Caco-2 (cell line): ENCODE measurements around the gene NME5. TPM values are rescaled to one million over a fixed set of nuclear protein-coding genes. Genes with fewer than 3 reads are reported as not detected.

ENCODE experiments used
- BruUV-seq: library from RNA; stranded (reverse); fragments of 400-500 nt; replicated peaks from 2 replicates; lab custom pipeline; 2021; lab: Mats Ljungman, UMichigan
- CTCF ChIA-PET: fragments of 300-600 bp; sonication (Branson Sonifier 250); formaldehyde crosslinking; loops from one replicate; lab custom pipeline; 2022; ENCODE audit warnings: antibody characterized with exemption; lab: Charles Lee
- POLR2A ChIA-PET: fragments of 300-600 bp; sonication (Branson Sonifier 250); formaldehyde crosslinking; loops from one replicate; lab custom pipeline; 2022; ENCODE audit warnings: antibody characterized with exemption; lab: Charles Lee
- DNase-seq, 2 experiments: peaks; one replicate each; pipeline versions ENCODE4 v3.0.0 to v3.0.0-alpha.2; 2020 to 2022
- H3K27me3 ChIP-seq: replicated peaks from 2 replicates; pipeline ENCODE4 v1.6.0; 2011; ENCODE audit warnings: low read length; ENCODE audit not compliant: control insufficient read depth, insufficient read depth
- H3K36me3 ChIP-seq: 2 replicates; pipeline ENCODE4 v1.5.1; 2011; ENCODE audit warnings: low read length; ENCODE audit not compliant: control insufficient read depth, insufficient read depth
- H3K4me1 ChIP-seq: fragments of 250-450 bp; sonication (Bioruptor Pico); 2 replicates; pipeline ENCODE4 v1.5.1; 2020; ENCODE audit warnings: mild to moderate bottlenecking
- H3K4me3 ChIP-seq: 2 replicates; pipeline ENCODE4 v1.5.1; 2011; ENCODE audit warnings: low read depth, mild to moderate bottlenecking, control low read depth, low read length
- H3K9me3 ChIP-seq: fragments of 250-450 bp; sonication (Bioruptor Pico); 2 replicates; pipeline ENCODE4 v1.5.1; 2020; ENCODE audit warnings: mild to moderate bottlenecking, moderate library complexity
- H3K27ac Mint-ChIP-seq: one replicate; pipeline ENCODE4 v1.8.0; 2022; ENCODE audit warnings: mixed read lengths; ENCODE audit not compliant: unreplicated experiment
- H3K27me3 Mint-ChIP-seq: one replicate; pipeline ENCODE4 v1.8.0; 2022; ENCODE audit warnings: mixed read lengths; ENCODE audit not compliant: insufficient read depth, unreplicated experiment
- H3K36me3 Mint-ChIP-seq: one replicate; pipeline ENCODE4 v1.8.0; 2022; ENCODE audit warnings: mild to moderate bottlenecking, mixed read lengths; ENCODE audit not compliant: insufficient read depth, unreplicated experiment
- H3K4me1 Mint-ChIP-seq: one replicate; pipeline ENCODE4 v1.8.0; 2022; ENCODE audit warnings: low read depth, mixed read lengths; ENCODE audit not compliant: unreplicated experiment
- H3K4me3 Mint-ChIP-seq: one replicate; pipeline ENCODE4 v1.8.0; 2022; ENCODE audit warnings: mild to moderate bottlenecking, moderate library complexity, mixed read lengths; ENCODE audit not compliant: unreplicated experiment
- H3K9me3 Mint-ChIP-seq: one replicate; pipeline ENCODE4 v1.8.0; 2022; ENCODE audit warnings: mixed read lengths; ENCODE audit not compliant: unreplicated experiment
- CTCF ChIP-seq, 2 experiments: fragments of 200-600 bp in 1 of 2; IDR thresholded peaks; 1 replicate in 1 of 2; 2 replicates in 1 of 2; pipeline versions ENCODE4 v1.5.1 to v1.8.0; 2011 to 2022; ENCODE audit warnings: antibody characterized with exemption in 1 of 2, control low read depth in 1 of 2, inconsistent platforms in 1 of 2, low read depth in 1 of 2, low read length in 1 of 2, mild to moderate bottlenecking in 1 of 2, moderate library complexity in 1 of 2; ENCODE audit not compliant: insufficient read depth in 1 of 2, severe bottlenecking in 1 of 2, unreplicated experiment in 1 of 2
- intact Hi-C: fragments of 100-400 bp; cut with micrococcal nuclease; formaldehyde crosslinking; loops from one replicate; pipeline ENCODE4 v1.10.0; 2022; ENCODE audit not compliant: unreplicated experiment
- total RNA-seq: library from RNA; stranded (reverse); gene quantifications from 2 replicates; pipeline ENCODE4 v1.2.3, GENCODE V29; 2022

Gene NME5
- total RNA-seq, 1 experiment from 2014 or later, result not detected

GRCh38 chr5:138115254-138115653 is 24.0 kb downstream of the NME5 start:
- ChIA-PET CTCF (no interaction called here), POLR2A (interaction anchor here (0.7 kb wide), 1 partner anchor 14 kb away, joined by 6 read pairs; no protein-coding TSS in a partner anchor)
- H3K27me3 Mint-ChIP-seq, result no peaks in the 10 kb centered on the region
- no peak for TF ChIP-seq CTCF (IDR thresholded peaks at IDR 0.05; ENCODE audit: insufficient read depth in 1 of 2, low read depth in 1 of 2, low read length in 1 of 2, severe bottlenecking in 1 of 2, unreplicated experiment in 1 of 2)
- no peak overlapping the region for H3K27ac Mint-ChIP-seq
- no TSS peak for BruUV-seq
- Histone ChIP-seq H3K4me1 (no peaks in the 10 kb centered on the region), H3K9me3 (no peaks in the 10 kb centered on the region), H3K4me3 (no peak overlapping the region), H3K27me3 (no peaks in the 10 kb centered on the region), H3K36me3 (no peaks in the 10 kb centered on the region)
- no peaks in the 10 kb centered on the region for H3K9me3 Mint-ChIP-seq
- DNase-seq, result no peak
- H3K36me3 Mint-ChIP-seq, result no peaks in the 10 kb centered on the region
- no peaks in the 10 kb centered on the region for H3K4me1 Mint-ChIP-seq
- no peak overlapping the region for H3K4me3 Mint-ChIP-seq
- intact Hi-C loops, result no loop called here

- intact Hi-C loops, result no loop called here
- Mint-ChIP-seq H3K9me3 (no peaks in the 10 kb centered on the region), H3K27me3 (no peaks in the 10 kb centered on the region), H3K27ac (no peak overlapping the region), H3K4me3 (no peak overlapping the region), H3K36me3 (no peaks in the 10 kb centered on the region), H3K4me1 (peaks cover 13% of the 10 kb centered on the region)
- H3K9me3 ChIP-seq, result no peaks in the 10 kb centered on the region
- CTCF ChIA-PET, result no interaction called here
- H3K36me3 ChIP-seq, result no peaks in the 10 kb centered on the region
- POLR2A ChIA-PET, result interaction anchor here (0.8 kb wide), 1 partner anchor 15 kb away, joined by 4 read pairs; no protein-coding TSS in a partner anchor
- no peak for TF ChIP-seq CTCF (IDR thresholded peaks at IDR 0.05; ENCODE audit: insufficient read depth in 1 of 2, low read depth in 1 of 2, low read length in 1 of 2, severe bottlenecking in 1 of 2, unreplicated experiment in 1 of 2)
- H3K4me3 ChIP-seq, result no peak overlapping the region
- no peak for DNase-seq
- no peaks in the 10 kb centered on the region for H3K27me3 ChIP-seq
- H3K4me1 ChIP-seq, result peaks cover 6% of the 10 kb centered on the region; the same call in 1 of the 2 replicates
- no TSS peak for BruUV-seq
Observed at GRCh38 chr5:138111937-138112336, 27.3 kb downstream of the NME5 start.

- Mint-ChIP-seq H3K9me3 (no peaks in the 10 kb centered on the region), H3K27ac (no peak overlapping the region), H3K36me3 (no peaks in the 10 kb centered on the region), H3K4me3 (no peak overlapping the region), H3K27me3 (no peaks in the 10 kb centered on the region), H3K4me1 (peaks cover 13% of the 10 kb centered on the region)
- DNase-seq, result no peak
- no peak for TF ChIP-seq CTCF (IDR thresholded peaks at IDR 0.05; ENCODE audit: insufficient read depth in 1 of 2, low read depth in 1 of 2, low read length in 1 of 2, severe bottlenecking in 1 of 2, unreplicated experiment in 1 of 2)
- CTCF ChIA-PET, result no interaction called here
- H3K27me3 ChIP-seq, result no peaks in the 10 kb centered on the region
- POLR2A ChIA-PET, result no interaction called here
- no TSS peak for BruUV-seq
- H3K4me1 ChIP-seq, result peaks cover 6% of the 10 kb centered on the region; the same call in 1 of the 2 replicates
- intact Hi-C loops, result no loop called here
- H3K9me3 ChIP-seq, result no peaks in the 10 kb centered on the region
- H3K36me3 ChIP-seq, result no peaks in the 10 kb centered on the region
- no peak overlapping the region for H3K4me3 ChIP-seq
Observed at GRCh38 chr5:138111181-138111580, 28.0 kb downstream of the NME5 start.
